PC-3 (cell line): ENCODE measurements around the gene THRB.

Source experiments
- EZH2 ChIP-seq: fragments of 300-600 bp; sonication (generic); IDR thresholded peaks from one replicate; pipeline ENCODE4 v1.6.1; 2017; ENCODE audit warnings: antibody characterized with exemption, mild to moderate bottlenecking, low read length; ENCODE audit not compliant: unreplicated experiment
- TF ChIP-seq, protein P1 (sequence below): fragments of 300-600 bp; sonication (generic); conservative IDR thresholded peaks from 2 replicates; pipeline ENCODE4 v1.5.1; 2017; ENCODE audit warnings: antibody characterized with exemption, low read depth, mild to moderate bottlenecking, low read length

DNA sequence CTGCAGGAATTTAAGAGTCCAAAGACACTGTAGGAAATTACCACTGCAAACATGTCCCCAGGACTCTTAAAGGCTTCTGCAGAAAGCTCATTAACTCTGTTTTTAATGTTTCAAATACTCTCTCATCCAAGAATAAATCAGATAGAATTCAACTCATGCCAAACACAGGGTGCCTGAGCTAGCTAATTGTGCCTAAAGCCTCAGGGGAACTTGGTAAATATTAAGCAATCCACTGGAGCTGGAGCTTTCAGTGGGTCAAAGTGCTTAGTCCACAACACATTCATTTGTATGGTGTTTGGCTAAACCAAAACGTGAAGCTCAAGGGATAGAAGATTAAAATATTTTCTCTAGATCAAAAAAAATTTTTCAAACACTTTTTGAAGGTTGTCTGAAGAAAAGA is 131.4 kb downstream of the THRB start:
- TF ChIP-seq, protein P1, sequence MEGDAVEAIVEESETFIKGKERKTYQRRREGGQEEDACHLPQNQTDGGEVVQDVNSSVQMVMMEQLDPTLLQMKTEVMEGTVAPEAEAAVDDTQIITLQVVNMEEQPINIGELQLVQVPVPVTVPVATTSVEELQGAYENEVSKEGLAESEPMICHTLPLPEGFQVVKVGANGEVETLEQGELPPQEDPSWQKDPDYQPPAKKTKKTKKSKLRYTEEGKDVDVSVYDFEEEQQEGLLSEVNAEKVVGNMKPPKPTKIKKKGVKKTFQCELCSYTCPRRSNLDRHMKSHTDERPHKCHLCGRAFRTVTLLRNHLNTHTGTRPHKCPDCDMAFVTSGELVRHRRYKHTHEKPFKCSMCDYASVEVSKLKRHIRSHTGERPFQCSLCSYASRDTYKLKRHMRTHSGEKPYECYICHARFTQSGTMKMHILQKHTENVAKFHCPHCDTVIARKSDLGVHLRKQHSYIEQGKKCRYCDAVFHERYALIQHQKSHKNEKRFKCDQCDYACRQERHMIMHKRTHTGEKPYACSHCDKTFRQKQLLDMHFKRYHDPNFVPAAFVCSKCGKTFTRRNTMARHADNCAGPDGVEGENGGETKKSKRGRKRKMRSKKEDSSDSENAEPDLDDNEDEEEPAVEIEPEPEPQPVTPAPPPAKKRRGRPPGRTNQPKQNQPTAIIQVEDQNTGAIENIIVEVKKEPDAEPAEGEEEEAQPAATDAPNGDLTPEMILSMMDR, result no peak
- TF ChIP-seq EZH2, result no peak
